CD4-positive, alpha-beta T cell treated with Interleukin-10 for 1 hour (primary cell): ENCODE measurements around the gene YY1.
"Not testable (repeated sequence)": the region's sequence is repeated elsewhere in the genome, so short reads cannot be mapped to it uniquely, and the experiment has no call there.

Experiments used
- DNase-seq: peaks from one replicate; pipeline ENCODE4 v3.0.0-alpha.2; 2020

YY1 gene

DNA sequence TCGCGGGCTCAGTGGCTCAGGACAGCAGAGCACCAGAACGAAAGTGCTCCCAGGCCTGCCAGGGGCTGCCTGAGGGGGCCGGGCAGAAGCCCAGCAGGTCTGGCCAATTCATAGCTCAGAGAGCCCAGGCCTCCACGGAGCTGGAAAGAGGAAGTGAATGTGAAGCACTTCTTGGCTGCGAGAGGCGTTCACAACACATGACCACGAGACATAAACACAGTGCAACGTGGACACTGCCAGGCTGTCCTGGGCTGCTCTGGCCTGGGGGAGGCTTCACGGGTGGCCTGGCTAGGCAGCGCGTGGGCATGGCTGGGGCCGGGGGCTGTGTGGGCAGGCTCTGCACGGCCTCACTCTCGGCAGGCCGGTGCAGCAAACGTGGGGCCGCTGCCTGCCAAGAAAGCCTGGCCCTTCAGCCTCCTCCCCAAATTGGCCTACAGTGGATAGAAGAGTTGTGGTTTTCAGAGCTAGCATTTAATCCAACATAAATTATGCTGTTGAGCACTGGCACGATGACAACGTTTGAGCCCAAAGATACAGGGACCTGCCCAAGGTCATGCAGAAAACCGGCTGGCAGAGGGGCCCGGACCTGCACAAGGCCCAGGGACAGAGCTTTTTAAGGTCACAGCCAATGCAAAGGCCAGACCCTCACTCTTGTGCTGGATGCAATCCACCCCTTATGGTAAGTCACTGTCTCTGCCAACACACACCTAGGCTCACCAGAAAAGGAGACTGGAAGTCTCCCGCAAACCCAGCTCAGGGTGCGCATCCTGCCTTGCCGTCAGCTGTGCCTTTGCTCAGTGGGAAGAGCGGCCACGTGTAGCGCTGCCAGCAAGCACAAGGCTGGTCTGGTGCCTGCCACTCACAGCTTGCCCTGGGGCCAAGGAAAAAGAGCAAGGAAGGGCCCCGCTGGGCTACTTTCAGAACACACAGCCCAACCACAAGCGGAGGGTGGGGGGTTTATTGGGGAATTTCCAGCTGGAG, 58.7 kb downstream of the YY1 start:
- no peak for DNase-seq

DNA sequence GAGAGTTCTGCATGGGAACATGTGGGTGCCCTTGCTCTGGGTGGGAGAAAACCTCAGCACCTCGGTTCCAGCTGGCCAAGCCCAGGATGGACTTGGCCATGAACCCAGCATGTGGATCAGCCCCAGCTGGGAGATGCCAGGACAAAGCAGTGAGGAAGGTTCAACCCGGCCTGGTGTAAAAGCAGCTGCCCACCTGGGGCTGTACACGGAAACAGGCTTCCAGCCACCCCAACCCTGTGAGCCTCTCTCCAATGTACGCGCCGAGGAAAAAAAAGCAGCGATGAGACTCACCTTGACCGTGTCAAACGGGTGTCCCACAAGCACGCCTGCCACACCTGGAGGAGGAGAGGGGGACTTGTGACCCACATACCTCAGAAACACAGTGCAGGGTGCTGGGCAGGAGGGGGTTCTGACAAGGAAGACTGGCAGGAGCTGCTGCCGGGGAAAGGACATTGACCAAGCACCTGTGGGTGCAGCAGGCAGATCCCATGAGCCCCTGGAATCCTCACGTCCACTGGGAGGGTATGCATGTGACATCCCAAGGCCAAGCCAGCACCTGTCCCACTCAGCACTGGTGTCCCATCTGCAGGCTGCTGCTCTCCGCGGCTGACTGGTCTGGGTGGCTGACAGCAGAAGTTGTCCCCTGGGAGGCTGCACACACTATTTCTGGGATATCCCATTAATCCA, 59.8 kb downstream of the YY1 start:
- no peak for DNase-seq

DNA sequence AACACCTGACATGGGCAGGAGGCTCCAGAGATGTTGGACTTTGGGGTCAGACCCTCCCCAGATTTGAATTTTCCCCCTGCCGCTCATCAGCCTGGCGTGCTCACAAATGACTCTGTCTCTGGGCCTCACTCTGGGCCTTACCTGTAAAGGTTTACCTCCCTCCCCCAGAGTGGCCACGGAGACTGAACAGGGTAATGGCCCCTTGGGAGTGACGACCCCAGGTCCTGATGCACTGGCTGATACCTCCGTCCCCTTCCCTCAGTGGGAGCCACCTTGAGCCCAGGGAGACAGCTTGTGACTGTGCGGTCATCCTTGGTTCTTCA, 60.3 kb downstream of the YY1 start:
- no peak for DNase-seq

DNA sequence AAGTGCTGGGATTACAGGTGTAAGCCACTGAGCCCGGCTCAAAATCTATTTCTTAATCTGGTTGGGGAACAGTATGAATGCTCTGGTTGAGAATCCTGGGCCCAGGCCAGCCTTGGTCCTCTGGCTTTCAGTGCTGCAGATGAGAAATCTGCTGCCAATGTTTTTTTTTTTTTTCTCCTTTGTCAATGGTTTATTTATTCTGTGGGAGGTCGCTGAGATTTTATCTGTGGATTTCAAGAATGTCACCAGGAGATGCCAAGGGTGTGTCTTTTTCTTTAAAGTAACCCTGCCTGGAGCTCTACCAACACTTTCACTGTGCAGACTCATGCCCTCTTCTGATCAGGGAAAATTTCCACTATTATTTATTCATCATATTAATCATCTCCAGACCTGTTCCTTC, 63.7 kb downstream of the YY1 start:
- no peak for DNase-seq

DNA sequence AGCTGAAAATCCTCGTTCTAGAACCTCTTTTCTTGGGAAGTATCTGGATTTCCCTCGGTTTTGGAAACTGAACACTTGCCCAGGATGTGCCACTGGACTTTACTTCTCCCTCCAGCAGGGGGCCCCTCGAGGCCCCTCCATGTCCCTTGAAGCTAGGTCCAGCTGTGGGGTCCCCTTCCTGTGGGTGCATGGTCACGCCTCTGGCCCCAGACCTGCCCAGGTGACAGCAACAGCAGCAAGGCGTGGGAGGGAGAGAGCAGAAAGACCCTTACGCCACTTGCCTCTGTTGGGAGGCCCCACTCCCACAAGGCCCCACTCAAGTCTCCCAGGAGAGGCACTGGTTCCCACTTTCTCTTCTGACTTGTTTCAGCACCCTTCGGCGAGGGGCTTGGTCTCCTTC, 64.2 kb downstream of the YY1 start:
- DNase-seq: no peak

DNA sequence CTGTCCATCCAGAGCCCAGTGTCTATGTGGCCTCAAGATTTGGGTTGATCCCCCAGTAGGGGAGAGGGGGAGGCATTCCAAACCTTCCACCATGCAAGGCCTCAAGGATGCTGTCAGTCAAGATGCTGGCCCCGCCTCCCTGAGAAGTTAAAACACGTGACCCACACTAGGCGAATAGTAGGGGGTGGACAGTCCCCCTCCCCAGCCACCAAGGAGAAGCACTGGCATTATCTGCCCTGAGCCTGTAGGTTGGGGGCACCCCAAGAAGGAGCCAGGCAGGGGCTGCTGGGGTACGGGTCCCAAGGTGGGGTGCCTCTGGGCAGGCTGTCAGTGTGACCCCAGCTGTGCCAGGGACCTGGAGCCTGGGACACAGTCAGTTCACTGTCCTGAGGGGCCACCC, 65.0 kb downstream of the YY1 start:
- DNase-seq: no peak

DNA sequence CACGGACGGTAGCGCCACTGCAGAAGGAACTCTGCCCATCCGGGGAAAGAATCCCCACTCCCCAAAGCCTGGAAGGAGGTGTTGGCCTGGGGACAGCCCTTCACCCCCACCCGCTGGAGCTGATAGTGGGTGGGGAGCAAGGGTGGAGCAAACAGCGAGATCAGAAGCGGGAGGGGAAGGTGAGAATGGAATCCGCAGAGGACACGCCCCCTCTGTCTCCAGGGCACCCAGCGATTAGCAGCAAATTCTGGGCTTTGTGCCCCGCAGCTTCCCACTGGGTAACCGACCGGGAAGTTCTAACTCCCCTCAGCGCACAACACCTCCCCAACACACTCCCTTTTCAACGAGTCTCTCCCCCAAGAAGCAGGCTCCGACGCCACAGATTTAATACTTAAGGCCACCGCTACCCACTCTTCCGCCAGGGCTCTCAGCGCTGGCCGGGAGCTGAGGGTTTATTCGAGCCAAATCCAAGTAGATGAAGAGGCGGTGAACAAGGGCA, 65.9 kb downstream of the YY1 start:
- DNase-seq: peak; percentile 35

DNA sequence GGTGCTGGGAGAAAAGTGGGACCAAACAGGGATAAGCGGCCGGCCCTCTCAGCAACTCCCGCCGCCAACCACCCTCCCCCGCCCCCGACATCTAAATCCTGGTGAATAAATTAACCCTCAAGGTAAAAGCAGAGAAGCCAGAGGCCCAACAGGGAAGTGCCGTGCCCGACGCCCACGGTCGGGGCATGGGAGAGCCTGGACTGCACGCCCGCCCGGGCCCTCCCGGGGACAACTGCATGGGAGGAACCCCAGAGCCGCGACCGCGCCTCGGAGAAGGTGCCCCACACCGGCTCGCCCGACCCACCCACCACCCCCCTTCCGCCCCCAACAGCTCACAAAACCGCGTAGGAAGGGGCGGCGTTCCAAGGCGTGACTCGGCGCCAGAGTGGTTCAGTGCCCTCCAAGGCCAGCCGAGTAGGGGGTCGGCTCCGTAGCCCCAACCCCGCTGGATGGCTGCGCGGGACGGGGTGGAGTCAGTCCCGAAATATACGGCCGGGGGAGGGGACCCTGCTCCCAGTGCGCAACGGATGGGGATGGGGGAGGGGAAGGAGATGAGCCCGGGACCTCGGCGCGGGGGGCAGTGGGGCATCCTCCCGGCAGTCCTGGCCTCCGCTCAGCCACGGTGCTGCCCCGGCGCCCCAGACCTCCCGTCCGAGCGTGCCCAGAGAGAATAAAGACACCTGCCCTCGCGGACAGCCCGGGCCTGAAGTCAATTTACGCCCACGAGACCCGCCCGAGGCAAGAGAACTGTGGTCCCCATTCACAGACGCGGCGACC, 66.6 kb downstream of the YY1 start:
- peak; percentile 64 for DNase-seq

DNA sequence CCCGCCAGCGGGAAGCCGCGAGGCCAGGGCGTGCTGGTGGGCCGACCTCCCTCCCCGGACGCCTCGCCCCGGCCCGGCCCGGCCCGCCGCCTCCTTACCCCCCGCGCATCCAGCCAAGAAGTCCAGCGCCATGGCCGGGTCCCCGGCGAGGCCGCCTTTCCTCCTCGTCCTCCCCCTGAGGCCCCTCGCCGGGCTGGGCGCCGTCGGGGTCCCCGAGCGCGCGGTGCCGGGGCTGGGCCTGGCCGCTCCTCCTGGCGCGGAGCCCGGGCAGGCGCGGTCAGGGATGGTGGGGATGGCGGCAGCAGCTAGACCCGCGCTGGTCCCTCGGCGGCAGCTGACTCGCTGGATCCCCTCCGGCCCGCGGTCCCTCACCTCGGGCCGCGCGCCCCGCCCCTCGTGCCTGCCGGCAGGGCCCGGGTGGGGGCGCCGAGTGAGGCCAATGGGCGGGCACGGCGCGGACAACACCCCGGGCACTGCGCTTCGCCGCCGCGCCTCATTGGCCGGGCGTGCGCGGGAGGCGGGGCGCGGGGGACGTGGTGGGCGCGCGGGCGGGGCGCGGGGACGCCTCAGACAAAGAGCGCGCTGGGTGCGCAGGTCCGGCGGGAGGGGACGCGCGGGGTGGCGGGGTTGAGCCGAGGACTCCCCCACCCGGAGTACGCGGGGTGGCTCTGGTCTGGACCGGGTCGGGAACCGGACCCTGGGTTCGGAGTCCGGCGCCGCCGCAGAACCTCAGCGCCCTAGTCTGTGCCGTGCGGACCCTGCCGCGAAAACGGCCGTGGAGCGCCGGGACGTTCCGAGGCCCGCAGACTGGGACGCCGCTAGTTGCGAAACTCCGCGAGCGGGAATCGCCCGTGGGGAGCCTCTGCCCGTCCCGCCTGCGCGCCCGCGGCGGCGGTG, 67.4 kb downstream of the YY1 start, which contains the start of gene SLC25A29:
SLC25A29 (minus strand) TSS at position 344 of the 897 bp plus-strand sequence; CDS start at position 132, 212 bp downstream.
- peak; percentile 78 for DNase-seq

DNA sequence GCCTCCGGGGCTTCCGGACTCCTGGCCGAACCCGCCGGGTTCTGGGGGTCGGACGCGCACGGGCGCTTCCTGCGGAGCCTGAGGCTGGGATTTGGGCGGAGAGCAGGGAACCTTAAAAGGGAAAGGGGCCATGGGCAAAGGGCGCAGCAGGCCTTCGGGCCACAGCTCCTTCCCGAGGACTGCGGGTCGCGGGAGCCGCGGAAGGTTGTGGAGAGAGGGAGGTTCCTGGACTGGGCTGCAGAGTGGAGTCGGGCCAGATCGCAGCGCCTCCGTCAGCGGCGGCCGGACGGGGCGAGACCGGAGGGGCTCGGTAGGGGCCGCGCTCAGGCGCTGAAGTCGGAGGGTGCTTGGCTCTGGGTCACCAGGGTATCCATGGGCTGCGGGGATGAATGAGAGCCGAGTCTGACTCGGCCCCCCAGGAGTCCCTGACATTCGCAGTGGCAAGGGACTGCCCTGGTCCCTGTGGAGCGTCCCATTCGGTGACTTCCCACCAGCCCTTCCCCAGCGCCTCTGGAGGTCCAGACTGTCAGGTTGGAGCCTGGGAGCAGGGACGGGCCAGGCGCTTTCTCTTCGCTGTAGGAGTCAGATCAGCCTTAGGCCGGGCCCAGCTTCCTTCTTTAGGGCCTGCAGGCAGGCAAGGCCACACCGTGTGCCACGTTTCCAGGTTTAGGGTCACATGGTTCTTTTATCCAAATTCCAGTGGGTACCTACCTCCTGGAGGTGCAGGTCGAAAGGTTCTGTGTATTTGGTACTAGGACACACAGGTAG, 68.2 kb downstream of the YY1 start:
- DNase-seq: no peak

DNA sequence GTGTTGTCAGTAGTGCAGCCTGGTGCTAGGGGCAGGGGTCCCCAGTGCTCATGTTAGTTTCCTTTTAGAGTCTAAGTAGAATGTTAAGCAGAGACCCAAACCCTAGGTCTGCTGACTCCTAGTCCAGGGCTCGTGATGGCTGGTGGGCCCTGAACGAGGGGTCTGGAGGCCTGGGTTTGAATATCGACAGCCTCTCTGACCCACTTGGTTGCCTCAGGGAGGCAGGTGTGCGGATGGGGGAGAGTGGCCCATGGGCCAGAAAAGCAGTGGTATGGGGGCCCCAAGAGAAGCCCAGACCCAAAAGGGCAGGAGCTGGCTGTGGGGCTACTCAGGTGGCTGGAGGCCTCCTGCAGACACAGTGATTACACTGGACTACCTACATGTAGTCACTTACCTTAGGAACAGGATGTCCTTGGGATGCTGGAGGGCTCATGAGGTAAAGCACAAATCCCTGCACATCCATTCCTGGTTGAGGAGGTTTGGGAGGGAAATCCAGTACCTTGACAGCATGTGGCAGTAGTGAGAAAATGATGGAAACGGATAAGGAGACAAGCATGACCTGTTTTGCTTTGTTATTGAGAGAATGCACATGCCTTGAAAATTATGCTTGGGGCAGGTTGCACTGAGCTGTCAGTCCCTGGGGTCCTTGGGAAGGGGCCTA, 69.0 kb downstream of the YY1 start:
- no peak for DNase-seq

DNA sequence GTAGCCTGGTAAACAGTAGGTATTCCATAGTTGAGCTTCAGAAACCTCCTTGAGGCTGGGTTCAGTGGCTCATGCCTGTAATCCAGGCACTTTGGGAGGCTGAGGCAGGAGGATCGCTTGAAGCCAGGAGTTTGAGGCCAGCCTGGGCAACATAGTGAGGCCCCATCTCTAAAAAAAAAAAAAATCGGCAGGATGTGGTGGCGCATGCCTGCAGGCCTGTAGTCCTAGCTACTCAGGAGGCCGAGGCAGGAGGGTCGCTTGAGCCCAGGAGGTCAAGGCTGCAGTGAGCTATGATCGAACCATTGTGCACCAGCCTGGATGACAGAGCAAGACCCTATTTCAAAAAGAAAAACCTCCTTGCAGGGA, 69.5 kb downstream of the YY1 start:
- not testable (repeated sequence) for DNase-seq

DNA sequence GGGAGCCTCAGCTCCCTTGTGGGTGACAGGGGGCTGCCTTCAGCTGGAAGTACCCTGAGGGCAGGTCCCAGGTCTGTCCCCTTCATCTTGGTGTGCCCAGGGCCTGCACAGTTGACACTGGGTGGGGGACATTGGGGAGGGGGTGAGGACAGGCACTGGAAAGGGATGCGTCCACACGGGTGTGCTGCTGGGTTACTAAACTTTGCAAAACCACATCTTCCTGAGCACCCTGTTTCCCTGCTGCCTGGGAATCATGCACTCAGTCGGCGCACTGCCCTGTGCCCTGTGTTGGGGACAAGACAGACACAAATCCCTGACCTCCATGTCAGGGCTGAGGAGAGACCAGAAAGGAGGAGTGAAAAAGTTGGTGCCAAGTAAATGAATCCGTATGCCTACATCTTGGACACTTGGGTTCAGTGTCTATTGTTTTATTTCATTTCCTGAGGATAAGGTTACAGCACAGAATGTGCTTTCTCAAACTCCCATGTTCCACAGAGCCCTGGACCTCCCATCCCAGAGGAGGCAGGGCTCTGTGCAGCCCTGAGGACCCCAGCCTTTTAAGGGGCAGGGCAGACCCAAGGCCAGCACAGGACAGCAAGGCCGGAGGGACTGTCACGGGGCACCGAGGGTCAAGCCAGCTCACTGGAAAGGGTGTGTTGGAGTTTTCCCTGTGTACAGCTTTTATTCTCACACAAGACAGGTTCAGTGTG, 70.2 kb downstream of the YY1 start:
- DNase-seq: no peak

DNA sequence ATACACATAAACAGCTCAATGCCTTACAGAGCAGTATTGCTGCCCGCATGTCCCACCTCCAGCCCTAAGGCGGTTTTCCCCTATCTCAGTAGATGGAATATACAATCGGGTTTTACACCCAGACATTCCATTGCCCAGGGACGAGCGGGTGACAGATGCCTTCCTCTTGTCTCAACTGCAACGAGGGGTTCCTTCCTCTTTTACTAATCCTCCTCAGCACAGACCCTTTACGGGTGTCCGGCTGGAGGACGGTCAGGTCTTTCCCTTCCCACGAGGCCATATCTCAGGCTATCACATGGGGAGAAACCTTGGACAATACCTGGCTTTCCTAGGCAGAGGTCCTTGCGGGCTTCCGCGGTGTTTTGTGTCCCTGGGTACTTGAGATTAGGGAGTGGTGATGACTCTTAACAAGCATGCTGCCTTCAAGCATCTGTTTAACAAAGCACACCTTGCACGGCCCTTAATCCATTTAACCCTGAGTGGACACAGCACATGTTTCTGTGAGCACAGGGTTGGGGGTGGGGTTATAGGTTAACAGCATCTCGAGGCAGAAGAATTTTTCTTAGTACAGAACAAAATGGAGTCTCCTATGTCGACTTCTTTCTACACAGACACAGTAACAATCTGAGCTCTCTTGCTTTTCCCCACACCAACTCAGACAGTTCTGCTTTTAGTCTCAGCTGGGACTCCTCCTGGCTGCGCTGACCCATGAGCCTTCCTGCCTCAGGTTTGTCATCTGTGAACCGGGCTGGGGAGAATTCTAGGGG, 73.3 kb downstream of the YY1 start:
- not testable (repeated sequence) for DNase-seq

DNA sequence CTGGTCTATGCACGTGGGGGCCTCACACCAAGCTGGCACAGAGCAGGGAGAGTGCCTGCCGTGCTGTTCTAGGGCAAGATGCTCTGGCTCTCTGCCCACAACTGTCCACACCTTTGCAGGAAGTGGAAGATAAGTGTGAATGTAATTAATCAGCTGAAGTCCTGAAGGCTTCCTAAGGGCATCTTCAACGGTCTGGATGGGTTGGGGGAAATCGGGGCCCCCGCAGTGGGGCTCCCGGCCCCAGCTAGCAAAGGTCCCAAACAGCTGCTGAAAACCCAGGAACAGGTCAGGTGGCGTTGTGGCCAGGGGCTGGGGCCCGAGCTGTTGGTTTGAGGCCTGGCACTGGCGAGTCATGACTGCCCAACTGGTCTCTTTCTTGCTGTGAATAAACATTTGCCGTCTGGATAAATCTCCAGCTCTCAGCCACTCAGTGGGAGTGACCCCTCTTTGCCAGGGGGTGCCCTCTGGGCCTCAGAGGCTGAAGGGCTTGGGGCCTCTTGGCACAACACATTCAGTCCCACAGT, 74.0 kb downstream of the YY1 start:
- DNase-seq: no peak

DNA sequence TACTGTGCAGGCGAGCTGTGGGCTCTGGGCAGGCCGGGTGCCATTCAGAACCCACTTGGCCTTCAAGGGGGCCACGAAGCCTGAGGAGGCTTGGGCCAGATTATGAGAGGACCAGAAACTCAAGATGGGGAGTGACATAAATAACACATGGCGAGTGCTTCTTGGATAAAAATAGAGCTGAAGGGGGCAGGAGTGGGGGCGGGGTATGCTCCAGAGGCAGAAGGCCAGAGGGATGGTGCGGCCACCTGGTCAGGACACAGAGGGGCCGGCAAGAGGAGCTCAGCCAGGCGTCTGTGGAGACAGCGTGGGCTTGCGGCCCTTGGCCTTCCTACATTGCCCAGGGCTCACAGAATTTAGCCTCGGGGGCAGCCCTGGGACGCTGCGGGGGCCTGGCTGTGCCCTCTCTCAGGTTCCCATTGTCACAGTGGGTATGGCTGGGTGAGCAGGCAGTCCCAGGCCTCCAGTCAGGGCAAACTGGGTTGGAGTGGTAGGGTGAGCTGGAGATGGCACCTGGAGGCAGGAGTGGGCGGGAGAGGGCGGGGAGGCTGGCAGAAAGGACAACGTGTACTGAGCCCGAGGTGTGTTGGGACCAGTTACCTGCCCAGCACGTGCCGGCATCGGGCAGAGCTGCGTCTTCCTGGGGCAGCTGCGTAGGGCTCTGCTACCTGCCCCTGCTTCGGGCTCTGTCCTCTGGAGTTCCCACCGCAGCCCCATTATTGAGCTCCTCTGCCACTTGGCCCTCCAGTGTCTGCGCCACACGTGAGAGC, 74.7 kb downstream of the YY1 start:
- DNase-seq: no peak

DNA sequence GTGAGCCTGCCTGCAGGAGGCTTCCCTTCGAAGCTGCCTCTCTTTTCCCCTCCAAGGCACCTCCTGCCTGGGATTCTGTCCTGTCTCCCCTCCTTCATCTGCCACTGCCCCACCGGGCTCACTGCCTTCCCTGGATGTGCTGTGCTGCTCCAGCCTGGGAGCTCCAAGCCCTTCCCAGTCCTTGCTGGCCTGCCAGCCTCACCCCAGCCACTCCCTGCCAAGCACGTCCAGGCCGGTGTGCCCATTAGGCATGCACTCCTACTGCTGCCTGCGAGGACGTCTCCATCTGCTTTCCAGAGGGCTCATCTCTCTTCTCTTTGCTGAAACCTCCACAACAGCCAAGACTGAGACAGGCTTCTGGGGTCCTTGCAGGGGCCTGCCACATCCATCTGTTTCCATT, 75.8 kb downstream of the YY1 start:
- DNase-seq: no peak

DNA sequence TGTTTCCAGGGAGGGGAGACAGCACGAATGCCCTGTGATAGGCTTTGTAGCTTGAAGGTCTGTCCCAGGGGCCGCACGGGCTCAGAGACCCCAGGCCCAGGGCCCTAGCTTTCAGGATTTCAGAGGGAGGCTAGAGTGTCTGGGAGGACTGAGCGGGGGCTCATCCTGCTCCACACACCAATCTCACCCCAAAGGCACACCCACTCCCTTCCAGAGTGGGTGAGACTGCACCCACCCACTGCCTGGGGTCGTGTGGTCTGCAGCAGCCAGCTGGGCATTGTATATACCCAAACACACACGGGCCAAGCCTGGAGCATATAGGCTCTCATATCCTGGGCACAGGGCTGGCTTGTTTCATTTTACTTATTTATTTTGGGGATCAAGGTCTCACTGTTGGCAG, 78.4 kb downstream of the YY1 start:
- no peak for DNase-seq
